Testis (tissue), 3 donors: ENCODE measurements around the gene ECHDC3. TPM values are rescaled to one million over a fixed set of nuclear protein-coding genes. Genes with fewer than 3 reads are reported as not detected.

Experiments used
- DNase-seq: peaks from one replicate; pipeline ENCODE4 v3.0.0-alpha.2; 2019
- H3K27ac ChIP-seq, 2 donors: fragments of 200-600 bp; sonication (generic); one replicate each; pipeline ENCODE4 v1.5.1; 2019
- H3K27me3 ChIP-seq: fragments of 200-600 bp; sonication (generic); one replicate; pipeline ENCODE4 v1.5.1; 2019
- H3K36me3 ChIP-seq: fragments of 200-600 bp; sonication (generic); one replicate; pipeline ENCODE4 v1.5.1; 2017; ENCODE audit warnings: low read depth; ENCODE audit errors: missing control alignments
- H3K4me1 ChIP-seq: fragments of 200-600 bp; sonication (generic); one replicate; pipeline ENCODE4 v1.5.1; 2019
- H3K4me3 ChIP-seq, 2 donors: fragments of 200-600 bp; sonication (generic); one replicate each; pipeline ENCODE4 v1.5.1; 2017 to 2019
- H3K9me3 ChIP-seq: fragments of 200-600 bp; sonication (generic); one replicate; pipeline ENCODE4 v1.5.1; 2017
- POLR2A ChIP-seq: fragments of 450-650 bp; IDR thresholded peaks from one replicate; pipeline ENCODE4 v1.6.1; 2017; ENCODE audit warnings: antibody characterized with exemption, mild to moderate bottlenecking, moderate library complexity
- WGBS, 2 donors: methylation state at CpG; one replicate each; pipeline ENCODE4 v1.1.5; 2018; 5-methylcytosine and 5-hydroxymethylcytosine counted together
- intact Hi-C: fragments of 100-400 bp; cut with DNase I; formaldehyde crosslinking; loops from one replicate; pipeline ENCODE4 v1.15.1; 2023; ENCODE audit warnings: low total_unique reads
- polyA plus RNA-seq: library from polyadenylated mRNA; stranded (reverse); fragments of 350-450 nt; fragmentation: Illumina TruSeq; extraction: RNeasy Lipid Tissue Mini Kit (QIAGEN cat#74804); gene quantifications from one replicate; pipeline ENCODE4 v1.2.3, GENCODE V29; 2014; ENCODE audit warnings: low read depth, low replicate concordance; ENCODE audit not compliant: insufficient read depth
- total RNA-seq, 2 donors: library from RNA; depleted of rRNA; stranded (reverse); fragments of >200 nt; gene quantifications; one replicate each; pipeline ENCODE4 v1.2.3, GENCODE V29; 2016
- TF ChIP-seq, protein P1 (sequence below), 3 experiments: fragments of 450-650 bp in 2 of 3; fragments of 200-600 bp in 1 of 3; sonication (generic) in 1 of 3; IDR thresholded peaks; one replicate each; pipeline ENCODE4 v1.5.1; 2016 to 2019; ENCODE audit warnings: antibody characterized with exemption in 3 of 3, mild to moderate bottlenecking in 2 of 3, moderate library complexity in 1 of 3

Gene ECHDC3
- total and polyA plus RNA-seq, 3 donors from 2014 or later = 32.5 to 83.8 (median 61.7) TPM

DNA sequence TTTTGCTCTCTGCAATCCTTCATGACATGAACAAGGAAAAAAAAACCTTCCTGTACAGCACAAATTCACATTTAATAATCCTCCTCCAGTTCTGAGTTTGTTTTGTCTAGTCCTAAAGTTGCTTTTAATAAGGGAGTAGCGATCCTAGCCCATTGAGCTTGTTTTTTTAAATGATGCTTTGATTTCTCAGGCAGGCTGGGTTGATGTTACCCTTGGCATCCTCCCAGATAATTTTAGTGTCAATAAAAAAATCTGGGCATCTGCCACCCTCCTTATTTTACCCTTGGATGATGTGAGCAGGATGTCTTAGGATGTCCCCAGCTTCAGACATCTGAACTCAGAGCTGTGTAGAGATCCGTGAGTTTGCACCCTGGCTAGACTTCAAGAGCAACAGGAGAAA, 47.1 kb downstream of the ECHDC3 start:
- no peaks in the 10 kb centered on the region for H3K27me3 ChIP-seq
- DNase-seq = no peak
- intact Hi-C loops = no loop called here
- no peak overlapping the region for H3K4me3 ChIP-seq
- no peaks in the 10 kb centered on the region for H3K4me1 ChIP-seq
- no peak overlapping the region for H3K27ac ChIP-seq
- 43 to 58% methylated on average over 2 of the region's 2 CpGs for WGBS, 2 donors
- no peaks in the 10 kb centered on the region for H3K36me3 ChIP-seq
- no peaks in the 10 kb centered on the region for H3K9me3 ChIP-seq
- TF ChIP-seq, protein P1, sequence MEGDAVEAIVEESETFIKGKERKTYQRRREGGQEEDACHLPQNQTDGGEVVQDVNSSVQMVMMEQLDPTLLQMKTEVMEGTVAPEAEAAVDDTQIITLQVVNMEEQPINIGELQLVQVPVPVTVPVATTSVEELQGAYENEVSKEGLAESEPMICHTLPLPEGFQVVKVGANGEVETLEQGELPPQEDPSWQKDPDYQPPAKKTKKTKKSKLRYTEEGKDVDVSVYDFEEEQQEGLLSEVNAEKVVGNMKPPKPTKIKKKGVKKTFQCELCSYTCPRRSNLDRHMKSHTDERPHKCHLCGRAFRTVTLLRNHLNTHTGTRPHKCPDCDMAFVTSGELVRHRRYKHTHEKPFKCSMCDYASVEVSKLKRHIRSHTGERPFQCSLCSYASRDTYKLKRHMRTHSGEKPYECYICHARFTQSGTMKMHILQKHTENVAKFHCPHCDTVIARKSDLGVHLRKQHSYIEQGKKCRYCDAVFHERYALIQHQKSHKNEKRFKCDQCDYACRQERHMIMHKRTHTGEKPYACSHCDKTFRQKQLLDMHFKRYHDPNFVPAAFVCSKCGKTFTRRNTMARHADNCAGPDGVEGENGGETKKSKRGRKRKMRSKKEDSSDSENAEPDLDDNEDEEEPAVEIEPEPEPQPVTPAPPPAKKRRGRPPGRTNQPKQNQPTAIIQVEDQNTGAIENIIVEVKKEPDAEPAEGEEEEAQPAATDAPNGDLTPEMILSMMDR (IDR thresholded peaks at IDR 0.05) = no peak
- TF ChIP-seq POLR2A = no peak

DNA sequence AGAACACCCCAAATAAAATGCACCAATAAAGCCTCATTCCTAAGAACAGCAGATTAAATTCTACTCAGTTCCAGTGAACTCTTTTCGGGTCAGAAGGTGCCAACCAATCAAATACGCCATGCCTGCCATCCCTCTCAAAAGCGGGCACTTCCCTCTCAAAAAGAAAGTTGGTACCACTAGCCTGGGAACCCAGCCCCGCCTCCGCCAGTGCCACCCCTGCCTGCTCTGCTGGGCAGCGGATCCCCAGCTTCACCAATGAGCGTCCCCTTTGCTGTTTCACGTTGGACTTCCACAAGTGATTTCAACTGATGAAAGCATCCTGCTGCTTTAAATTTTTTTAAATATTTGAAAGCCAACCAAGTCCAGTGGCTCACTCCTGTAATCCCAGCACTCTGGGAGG, 47.8 kb downstream of the ECHDC3 start:
- H3K36me3 ChIP-seq = no peaks in the 10 kb centered on the region
- no peak overlapping the region for H3K4me3 ChIP-seq
- DNase-seq = no peak
- H3K4me1 ChIP-seq = no peaks in the 10 kb centered on the region
- 72 to 78% methylated on average over 8 of the region's 8 CpGs for WGBS, 2 donors
- no peaks in the 10 kb centered on the region for H3K27me3 ChIP-seq
- H3K27ac ChIP-seq = no peak overlapping the region
- H3K9me3 ChIP-seq = no peaks in the 10 kb centered on the region
- intact Hi-C loops = no loop called here
- TF ChIP-seq, protein P1 (IDR thresholded peaks at IDR 0.05) = no peak
- no peak for TF ChIP-seq POLR2A

DNA sequence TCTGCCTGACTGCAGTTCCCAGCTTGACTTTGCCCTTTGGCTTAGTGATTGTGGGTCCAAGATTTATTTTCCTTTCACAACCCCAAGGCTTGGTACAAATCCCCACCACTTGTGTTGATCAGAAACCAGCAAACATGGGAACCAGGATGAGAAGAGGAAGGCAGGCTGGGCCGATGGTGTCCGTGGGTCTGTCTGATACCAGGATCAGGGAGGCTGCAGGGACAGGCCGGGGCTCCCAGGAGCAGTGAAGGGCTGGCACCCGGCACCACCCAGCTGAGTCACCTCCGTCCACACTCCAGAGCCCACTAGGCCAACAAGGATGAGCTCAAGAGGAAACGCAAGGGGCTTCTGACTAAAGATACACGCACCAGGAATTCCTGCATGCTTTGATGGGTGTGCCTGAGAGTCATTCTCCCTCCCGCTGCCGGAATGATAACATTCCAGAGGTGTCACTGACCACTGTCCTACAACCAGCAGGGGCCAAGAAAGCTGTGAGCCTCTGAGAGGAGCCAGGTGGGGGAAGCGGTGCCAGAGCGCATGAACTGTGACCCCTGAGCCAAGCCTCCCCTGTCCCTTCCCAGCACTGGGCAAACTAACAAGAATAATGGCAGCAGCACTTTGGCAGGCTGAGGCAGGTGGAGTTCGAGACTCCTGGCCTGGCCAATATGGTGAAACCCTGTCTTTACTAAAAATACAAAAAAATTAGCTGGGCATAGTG, 51.7 kb downstream of the ECHDC3 start:
- Histone ChIP-seq H3K4me1 (no peaks in the 10 kb centered on the region), H3K4me3 (no peak overlapping the region), H3K9me3 (no peaks in the 10 kb centered on the region), H3K27ac (no peak overlapping the region), H3K27me3 (no peaks in the 10 kb centered on the region), H3K36me3 (no peaks in the 10 kb centered on the region)
- TF ChIP-seq, protein P1 (IDR thresholded peaks at IDR 0.05) = no peak
- no peak for TF ChIP-seq POLR2A
- no peak for DNase-seq
- intact Hi-C loops = no loop called here
- WGBS, 2 donors = 86 to 93% methylated on average over 10 to 12 of the region's 12 CpGs

DNA sequence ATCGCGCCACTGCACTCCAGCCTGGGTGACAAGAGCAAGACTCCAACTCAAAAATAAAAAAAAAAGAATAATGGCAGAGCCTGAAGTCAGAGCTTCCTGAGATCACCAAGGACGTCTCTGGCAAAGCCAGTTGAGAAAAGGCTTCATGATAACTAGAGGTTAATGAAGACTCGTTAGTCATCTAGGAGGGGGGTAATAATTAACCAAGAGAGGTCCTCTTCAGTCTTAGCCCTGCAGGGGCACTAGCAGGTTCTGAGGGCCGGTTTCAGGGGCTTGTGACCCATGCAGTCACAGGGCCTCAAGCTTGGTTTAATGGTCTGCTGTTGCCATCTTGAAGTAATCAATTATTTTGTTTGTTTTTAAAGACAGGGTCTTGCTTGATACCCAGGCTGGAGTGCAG, 52.4 kb downstream of the ECHDC3 start:
- H3K9me3 ChIP-seq = no peaks in the 10 kb centered on the region
- 88 to 93% methylated on average over 5 of the region's 5 CpGs for WGBS, 2 donors
- H3K27ac ChIP-seq = no peak overlapping the region
- no peak overlapping the region for H3K4me3 ChIP-seq
- H3K36me3 ChIP-seq = no peaks in the 10 kb centered on the region
- no peaks in the 10 kb centered on the region for H3K4me1 ChIP-seq
- TF ChIP-seq, protein P1 (IDR thresholded peaks at IDR 0.05) = no peak
- no peak for TF ChIP-seq POLR2A
- no peaks in the 10 kb centered on the region for H3K27me3 ChIP-seq
- no peak for DNase-seq
- intact Hi-C loops = no loop called here
